Measurements from ENCODE around the gene SLAMF6.

The SLAMF6 gene

DNA sequence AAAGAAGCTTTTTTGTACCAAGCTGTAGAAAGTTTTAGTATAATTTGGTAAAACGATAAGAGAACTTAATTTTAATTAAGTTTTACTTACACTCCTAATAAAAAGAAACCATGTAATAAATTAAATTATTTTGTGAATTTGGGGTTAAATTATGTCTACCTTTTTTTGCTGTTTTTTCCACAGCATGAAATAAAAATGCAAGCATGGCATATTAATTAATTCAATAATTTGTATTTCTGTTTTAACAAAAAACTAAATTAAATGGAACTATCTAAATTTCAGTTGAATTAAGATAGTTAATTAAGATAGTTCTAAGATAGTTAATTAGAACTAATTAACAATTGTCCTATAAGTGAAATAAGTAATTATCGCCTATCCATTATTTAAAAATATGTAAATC lies 83.3 kb downstream of the SLAMF6 start:
- no peak for DNase-seq (ENCODE audit: low read depth, low spot score)
- in situ Hi-C loops (cut with HindIII; ENCODE audit: low sequenced_read_pairs) = no loop called here
- H3K4me3 ChIP-seq (ENCODE audit: low read depth, low read length) = no peak overlapping the region
- TF ChIP-seq, protein P1, sequence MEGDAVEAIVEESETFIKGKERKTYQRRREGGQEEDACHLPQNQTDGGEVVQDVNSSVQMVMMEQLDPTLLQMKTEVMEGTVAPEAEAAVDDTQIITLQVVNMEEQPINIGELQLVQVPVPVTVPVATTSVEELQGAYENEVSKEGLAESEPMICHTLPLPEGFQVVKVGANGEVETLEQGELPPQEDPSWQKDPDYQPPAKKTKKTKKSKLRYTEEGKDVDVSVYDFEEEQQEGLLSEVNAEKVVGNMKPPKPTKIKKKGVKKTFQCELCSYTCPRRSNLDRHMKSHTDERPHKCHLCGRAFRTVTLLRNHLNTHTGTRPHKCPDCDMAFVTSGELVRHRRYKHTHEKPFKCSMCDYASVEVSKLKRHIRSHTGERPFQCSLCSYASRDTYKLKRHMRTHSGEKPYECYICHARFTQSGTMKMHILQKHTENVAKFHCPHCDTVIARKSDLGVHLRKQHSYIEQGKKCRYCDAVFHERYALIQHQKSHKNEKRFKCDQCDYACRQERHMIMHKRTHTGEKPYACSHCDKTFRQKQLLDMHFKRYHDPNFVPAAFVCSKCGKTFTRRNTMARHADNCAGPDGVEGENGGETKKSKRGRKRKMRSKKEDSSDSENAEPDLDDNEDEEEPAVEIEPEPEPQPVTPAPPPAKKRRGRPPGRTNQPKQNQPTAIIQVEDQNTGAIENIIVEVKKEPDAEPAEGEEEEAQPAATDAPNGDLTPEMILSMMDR (IDR thresholded peaks at IDR 0.05; ENCODE audit: low read depth, low read length) = no peak

DNA sequence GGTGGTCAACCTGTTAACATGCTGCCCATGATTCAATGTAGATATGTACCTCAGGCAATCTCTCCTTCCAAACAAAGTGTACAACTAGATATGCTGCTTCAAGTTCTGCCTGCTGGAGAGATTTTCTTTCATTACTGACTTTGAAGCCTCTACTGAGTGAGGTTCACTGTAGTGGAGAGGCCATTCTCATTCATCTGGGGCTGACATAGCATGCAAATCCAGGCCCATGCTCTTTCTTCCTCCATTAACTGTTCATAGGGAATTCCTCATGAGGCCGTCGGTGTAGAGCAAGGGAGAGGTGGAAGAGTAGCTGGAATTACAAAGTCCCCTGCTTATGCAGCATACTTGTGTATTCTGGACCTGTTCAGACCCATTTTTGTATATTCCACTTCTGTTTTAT lies 84.1 kb downstream of the SLAMF6 start:
- TF ChIP-seq, protein P1 (IDR thresholded peaks at IDR 0.05; ENCODE audit: low read depth, low read length) = no peak

GRCh38 chr1:160438317-160438918 lies 84.6 kb downstream of the SLAMF6 start:
- TF ChIP-seq, protein P1 (IDR thresholded peaks at IDR 0.05; ENCODE audit: low read depth, low read length) = no peak
- in situ Hi-C loops (cut with HindIII; ENCODE audit: low sequenced_read_pairs) = no loop called here
- H3K4me3 ChIP-seq (ENCODE audit: low read depth, low read length) = no peak overlapping the region
- no peak for DNase-seq (ENCODE audit: low read depth, low spot score)

More for the DNA sequence above, 84.1 kb downstream of the SLAMF6 start:
- no peak overlapping the region for H3K4me3 ChIP-seq (ENCODE audit: low read depth, low read length)
- DNase-seq (ENCODE audit: low read depth, low spot score) = no peak
- in situ Hi-C loops (cut with HindIII; ENCODE audit: low sequenced_read_pairs) = no loop called here

- no peak overlapping the region for H3K4me3 ChIP-seq (ENCODE audit: low read depth, low read length)
- in situ Hi-C loops (cut with HindIII; ENCODE audit: low sequenced_read_pairs) = no loop called here
- TF ChIP-seq, protein P1 (IDR thresholded peaks at IDR 0.05; ENCODE audit: low read depth, low read length) = no peak
- DNase-seq (ENCODE audit: low read depth, low spot score) = no peak
Observed at GRCh38 chr1:160437432-160438316, 85.4 kb downstream of the SLAMF6 start.

DNA sequence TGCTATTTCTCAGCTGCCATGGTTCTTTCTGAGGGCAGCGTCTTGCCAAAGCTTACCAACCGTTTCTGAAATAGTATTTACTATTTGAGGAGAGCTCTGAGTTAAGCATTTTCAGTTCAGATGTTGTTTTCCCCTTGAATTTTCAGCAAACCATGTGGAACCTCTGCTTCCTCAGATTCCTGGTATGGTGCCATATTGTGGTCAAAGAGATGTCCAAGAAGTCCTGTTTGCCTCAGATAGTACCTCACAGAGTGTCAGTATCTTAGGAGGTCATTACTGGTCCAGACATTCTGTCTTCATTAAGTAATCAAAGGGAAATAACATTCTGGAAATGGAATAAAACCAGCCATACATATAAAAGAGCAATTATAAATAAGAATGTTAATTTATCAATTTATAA lies 86.1 kb downstream of the SLAMF6 start:
- no peak overlapping the region for H3K4me3 ChIP-seq (ENCODE audit: low read depth, low read length)
- no peak for DNase-seq (ENCODE audit: low read depth, low spot score)
- TF ChIP-seq, protein P1 (IDR thresholded peaks at IDR 0.05; ENCODE audit: low read depth, low read length) = no peak
- in situ Hi-C loops (cut with HindIII; ENCODE audit: low sequenced_read_pairs) = no loop called here

Measured in astrocyte of the spinal cord (primary cell).